Fibroblast of skin of back (primary cell): ENCODE data around the gene STPG1.

Source experiments
- DNase-seq: peaks from one replicate; pipeline ENCODE4 v3.0.0-alpha.2; 2013

The STPG1 gene

DNA sequence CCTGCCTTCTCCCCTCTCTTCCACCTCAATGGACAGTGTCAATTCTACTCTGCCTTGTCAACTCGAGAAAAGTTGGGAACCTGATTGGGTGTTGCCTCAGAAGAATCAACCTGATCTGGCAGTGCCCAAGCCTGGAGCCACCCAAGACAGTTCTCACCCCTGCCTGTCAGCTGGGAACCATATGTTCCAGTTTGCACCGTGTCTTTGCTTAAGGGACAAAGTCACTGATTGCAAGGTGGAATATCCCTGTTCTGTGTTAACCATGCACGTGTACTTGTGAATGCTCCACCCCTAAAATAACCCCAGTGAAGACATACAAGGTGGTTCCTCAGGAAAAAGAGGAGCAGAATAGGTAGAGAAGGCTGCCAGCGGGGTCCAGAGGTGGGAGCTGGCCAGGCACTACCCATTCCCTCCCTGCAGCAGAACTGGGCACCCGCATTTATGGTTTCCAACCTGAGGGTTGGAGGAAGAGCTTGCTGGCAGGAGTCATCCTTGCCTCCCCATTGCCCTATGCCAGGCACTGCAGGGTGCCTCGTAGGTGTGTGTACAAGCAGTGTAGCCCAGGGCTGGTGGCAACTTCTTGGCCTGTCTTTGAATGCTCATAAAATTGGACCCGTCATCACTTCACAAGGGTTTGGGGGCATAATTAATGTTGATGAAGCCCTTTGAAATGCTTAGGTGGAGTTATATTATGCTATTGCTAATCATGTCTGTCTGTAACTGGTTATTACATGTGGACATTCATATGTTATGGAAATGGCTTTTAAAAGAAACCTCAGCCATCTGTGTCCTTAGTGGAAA, 13.4 kb upstream of the STPG1 start:
- no peak for DNase-seq

- no peak for DNase-seq
Observed at GRCh38 chr1:24425922-24426321, 12.3 kb upstream of the STPG1 start.

DNA sequence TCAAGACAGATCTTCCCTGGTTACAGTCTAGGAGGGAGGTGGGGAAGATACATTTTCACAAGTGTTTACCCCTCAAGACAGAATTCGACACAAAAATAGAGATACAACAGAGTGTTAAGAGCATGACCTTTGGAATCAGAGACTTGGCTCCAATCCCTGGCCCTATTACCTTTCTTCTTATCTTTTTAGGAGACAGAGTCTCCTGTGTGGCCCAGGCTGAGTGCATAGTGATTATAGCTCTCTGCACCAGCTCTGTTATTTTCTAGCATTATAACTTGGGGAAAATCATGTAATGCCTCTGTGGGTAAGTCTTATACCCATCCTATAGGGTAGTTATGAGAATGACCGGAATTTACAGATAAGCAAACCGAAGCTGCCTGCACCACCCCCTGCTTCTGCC, 11.9 kb upstream of the STPG1 start:
- no peak for DNase-seq

- DNase-seq = no peak
Observed at GRCh38 chr1:24424990-24425389, 11.4 kb upstream of the STPG1 start.

DNA sequence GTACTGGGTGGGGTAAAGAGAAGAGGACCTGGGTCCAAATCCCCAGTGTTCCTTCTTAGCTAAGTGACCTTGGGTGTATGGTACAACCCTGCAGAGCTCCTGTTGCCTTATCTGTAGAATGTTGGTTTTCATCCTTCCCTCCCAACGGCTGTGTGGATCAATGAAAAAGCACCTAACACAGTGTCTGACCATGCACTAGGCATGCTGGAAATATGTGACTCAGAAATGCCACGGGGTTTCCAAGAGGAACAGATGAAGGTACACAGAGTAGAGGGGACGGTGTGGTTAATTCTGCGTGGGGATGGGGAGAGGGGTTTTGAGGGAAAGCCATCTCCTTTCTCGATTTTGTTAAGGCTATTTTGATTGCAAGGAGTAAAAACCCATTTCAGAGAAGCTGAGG, 10.6 kb upstream of the STPG1 start:
- DNase-seq = no peak

DNA sequence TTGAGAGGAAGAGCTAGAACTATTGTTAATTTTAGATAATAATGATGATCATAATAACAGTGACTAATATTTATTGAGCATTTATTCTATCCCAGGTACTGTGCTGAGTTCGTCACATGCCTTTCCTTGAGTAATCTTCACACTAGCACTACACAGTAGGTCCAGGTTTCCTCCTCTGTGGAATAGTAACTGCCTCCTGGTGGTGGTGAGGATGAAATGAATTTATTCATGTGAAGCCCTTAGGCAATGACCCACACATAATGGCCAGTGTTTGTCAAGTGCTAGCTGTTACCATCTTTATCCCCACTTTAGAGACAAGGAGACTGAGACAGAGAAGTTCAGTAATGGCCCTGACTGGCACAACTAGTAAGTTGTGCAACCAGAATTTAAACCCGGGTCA, 7.9 kb upstream of the STPG1 start:
- DNase-seq = no peak

- DNase-seq = no peak
Observed at GRCh38 chr1:24420547-24420946, 7.0 kb upstream of the STPG1 start.

- DNase-seq = peak; percentile 83
Observed at GRCh38 chr1:24418898-24419628, 5.5 kb upstream of the STPG1 start.

- peak; percentile 70 for DNase-seq
Observed at GRCh38 chr1:24417681-24418080, 4.1 kb upstream of the STPG1 start.

DNA sequence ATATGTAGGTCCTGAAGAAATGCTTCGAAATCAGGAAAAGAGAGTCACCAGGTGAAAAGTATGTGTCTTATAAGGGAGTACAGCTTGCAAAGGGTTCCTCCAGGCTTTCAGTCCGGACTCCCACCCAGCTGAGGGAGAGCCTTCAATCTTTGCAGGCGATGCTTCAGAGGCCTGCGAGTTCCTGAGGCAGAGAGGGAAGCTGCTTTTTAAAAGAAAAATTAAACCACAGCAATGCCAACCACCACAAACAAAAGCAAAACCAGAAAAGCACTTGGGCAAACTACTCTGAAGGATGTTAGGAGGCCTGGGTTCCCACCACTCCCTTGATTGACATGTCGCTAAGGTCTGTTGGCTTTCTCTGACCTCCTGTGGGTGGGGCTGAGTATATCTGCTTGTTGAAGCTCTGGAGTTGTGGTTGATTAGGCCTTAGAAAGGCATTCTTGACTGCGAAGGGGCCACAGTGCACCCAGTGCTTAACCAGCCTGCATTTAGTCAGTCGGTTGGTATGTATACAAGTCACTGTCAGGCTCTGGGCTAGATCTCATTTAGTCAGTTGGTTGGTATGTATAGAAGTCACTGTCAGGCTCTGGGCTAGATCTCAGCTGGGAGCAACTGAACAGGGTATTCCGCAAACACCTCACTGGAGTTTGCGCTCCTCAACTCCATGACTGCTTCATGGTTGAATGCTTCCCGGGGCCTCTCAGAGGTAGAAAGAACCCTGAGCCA, 3.2 kb upstream of the STPG1 start:
- peak; percentile 99 for DNase-seq

DNA sequence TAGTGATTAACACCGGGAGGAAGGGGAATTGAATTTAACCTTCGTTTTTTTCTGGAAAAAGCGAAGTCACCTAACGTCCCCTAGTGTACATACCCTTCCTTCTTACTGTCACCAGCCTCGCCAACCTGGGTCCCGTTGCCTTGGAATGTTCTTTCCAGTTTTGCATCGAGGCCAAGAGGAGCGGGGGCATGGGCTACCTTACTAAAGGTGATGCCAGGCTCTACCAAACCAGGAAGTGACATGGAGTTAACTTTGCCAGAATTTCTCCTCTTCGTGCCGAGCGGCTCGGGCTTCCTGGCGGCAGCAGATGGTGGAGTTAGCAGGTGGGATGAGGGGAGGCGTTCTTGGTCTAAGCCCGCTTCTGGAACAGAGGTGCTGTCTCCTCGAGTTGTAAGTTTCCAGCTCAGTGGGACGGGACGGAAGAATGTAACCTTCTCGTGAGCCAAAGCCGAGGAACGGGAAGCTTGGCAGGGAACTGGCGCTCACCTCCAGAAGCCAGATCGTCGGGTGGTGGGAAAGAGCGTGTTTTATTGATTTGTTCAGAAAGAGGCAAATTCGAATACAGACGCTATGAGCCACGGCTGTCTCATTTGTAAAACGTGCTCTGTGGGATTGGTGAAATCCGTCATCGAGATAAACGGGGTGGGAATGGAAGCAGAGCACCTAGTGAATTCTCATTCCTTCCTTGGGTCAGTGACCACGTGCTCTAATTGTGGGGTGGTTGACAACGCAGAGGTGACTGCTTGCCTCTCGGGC, 2.5 kb upstream of the STPG1 start:
- no peak for DNase-seq

DNA sequence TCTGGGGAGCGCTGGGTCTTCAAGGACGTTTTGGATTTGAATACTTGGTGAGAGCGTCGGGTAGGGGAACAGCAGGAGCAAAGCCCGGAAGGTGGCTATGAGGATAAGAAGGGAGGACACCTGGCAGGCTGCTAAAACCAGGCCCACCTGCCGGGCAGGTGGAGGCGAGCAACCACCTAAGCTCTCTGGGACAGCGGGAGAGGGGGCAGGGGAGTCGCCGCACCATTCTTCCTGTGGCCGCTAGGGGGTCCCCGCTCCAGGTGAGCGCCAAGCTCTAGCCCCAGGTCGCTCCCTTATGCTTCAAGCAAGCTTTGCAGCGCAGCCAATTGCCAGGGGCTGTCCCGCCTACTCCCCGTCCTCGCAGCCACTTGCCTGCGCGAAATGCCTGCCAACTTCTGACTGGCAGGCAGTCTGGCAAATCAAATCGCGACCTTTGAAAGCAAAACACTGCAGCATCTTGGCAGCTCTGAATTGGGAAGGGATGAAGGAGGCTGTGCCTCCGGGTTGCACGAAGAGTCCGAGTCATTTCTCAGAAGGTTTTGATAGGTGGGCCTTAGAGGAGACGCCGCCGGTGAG, 1.8 kb upstream of the STPG1 start, which contains the start of gene NIPAL3:
TSS of gene NIPAL3 (plus strand) at position 469 of the 576 bp plus-strand sequence. CDS start 3,746 bp downstream, outside the sequence.
- DNase-seq = peak; percentile 99

GRCh38 chr1:24414775-24415333, 1.3 kb upstream of the STPG1 start:
- DNase-seq = no peak

DNA sequence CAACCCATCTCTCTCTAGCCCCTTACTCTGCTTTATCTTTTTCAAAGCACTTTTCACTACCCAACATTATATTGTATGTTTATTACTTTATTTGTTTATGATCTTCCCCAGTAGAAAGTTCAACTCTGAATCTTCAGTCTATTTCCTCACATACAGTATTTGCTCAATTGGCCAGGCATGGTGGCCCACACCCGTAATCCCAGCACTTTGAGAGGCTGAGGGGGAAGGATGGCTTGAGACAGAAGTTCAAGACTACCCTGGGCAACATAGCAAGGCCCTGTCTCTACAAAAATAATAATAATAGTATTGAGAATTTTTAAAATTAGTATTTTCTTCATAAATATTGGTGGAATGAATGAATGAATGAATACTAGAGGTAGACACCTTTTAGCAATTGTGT, 1.2 kb downstream of the STPG1 start:
- DNase-seq = no peak

DNA sequence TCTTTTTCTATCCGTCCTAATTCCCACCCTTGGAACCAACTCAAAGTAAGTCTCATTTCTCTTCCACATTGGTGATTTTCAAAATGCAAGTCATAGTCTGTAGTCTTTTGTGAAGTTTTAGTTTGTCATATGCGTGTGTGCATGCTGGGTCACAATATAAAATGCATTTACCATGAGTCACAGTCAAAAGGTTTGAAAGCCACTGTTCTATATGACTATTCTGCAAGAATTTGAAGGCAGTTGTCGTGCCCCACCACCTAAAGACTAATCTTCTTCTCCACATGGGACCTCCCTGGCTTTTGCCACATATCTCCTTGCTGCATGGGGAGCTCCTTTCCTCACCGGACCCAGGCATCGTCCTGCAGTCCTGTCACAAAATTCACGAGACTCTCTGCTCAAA, 1.6 kb downstream of the STPG1 start:
- peak; percentile 93 for DNase-seq

DNA sequence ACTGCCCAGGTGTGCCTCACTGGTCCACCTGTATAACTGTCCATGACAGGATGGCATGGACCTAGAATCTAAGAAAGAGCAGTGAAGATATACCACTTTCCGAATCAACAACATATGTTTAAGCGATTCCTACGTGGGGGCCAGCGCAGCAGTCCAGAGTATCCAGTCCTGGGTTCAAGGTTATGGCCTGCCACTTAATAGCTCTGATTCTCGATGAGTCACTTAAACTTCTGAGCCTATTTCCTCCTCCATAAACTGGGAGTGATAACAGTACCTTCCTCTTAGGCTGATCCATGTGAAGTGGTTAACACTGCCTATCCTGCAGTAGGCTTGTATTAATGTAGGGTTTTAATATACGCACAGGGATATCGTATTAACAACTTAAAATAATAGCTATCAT, 2.8 kb downstream of the STPG1 start:
- no peak for DNase-seq

GRCh38 chr1:24409535-24409934, 4.0 kb downstream of the STPG1 start:
- DNase-seq = peak; percentile 94

GRCh38 chr1:24406788-24407187, 6.8 kb downstream of the STPG1 start:
- DNase-seq = no peak

DNA sequence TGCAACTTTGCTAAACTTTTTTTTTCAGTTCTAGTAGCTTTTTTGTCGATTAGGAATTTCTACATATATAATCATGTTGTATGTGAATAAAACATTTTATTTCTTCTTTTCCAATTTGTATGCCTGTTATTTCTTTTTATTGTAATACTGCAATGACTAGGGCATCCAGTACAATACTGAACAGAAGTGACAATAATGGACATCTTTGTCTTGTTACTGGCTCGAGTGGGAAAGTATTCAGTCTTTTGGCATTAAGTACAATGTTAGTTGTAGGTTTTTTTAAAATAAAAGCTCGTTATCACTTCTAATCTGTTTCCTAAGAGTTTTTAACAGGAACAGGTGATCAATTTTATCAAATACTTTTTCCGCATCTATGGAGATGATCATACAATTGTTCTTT, 9.8 kb downstream of the STPG1 start:
- no peak for DNase-seq

DNA sequence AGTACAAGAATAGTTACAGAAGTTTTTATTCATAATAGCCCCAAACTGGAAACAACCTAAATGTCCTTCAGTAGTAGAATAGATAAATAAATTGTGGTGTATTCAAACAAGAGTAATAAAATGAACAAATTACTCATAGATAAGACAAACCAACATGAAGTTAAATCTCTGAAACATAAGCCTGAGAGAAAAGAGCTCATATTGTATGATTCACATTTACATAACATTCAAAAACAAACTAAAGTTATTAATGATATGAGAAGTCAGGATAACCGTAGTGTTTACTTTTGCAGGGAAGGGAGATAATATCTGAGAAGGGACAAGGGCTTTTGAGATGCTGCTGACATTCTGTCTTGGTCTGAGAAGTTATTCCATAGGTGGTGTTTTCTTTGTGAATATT, 13.5 kb downstream of the STPG1 start:
- DNase-seq = no peak

DNA sequence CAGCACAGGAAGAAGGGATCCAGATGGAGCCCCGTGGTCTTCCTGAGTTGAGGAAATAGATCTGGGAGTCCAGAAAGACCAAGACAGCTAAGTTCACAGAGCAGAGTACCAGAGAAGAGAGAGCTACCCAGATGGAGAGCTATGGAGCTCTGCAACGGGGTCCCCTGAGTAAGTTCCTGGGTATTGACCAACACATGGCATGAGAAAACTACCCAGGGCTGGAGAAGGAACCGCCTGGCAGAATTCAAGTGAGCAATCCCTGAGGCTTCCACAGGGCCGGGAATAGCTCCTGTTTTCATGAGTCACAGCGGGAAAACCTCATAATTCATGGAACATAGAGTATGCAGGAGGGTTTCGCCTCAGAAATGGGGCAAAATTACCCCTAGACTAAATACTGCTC, 19.7 kb downstream of the STPG1 start:
- peak; percentile 90 for DNase-seq
